ENCODE results near the gene SYNPR.

DNA sequence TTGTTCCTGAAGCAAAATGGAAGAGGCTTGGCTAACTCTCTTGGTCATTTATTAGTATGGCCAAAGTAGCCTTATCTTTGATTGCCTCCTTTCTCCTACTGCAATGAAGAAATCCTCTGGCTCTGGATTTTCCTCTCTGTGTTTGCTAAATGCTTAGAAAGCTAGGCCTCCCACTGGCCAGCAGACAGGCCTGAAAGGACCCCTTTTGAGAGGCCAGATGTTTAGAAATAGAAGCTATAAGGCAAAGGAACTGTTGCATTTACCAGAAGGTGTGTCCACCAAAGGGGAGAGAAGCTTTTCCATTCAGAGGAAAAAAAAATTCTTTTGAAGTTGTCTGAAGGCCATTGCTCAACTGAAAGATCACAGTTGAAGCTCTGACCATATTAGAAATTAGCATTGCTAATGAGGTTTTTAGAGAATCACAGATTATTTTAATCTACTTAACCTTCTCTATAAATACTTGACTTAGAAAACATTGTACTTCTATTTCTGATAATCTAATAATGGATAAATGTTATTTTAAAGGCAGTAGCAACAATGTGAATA, 160.8 kb downstream of the SYNPR start:
- TF ChIP-seq, protein P1, sequence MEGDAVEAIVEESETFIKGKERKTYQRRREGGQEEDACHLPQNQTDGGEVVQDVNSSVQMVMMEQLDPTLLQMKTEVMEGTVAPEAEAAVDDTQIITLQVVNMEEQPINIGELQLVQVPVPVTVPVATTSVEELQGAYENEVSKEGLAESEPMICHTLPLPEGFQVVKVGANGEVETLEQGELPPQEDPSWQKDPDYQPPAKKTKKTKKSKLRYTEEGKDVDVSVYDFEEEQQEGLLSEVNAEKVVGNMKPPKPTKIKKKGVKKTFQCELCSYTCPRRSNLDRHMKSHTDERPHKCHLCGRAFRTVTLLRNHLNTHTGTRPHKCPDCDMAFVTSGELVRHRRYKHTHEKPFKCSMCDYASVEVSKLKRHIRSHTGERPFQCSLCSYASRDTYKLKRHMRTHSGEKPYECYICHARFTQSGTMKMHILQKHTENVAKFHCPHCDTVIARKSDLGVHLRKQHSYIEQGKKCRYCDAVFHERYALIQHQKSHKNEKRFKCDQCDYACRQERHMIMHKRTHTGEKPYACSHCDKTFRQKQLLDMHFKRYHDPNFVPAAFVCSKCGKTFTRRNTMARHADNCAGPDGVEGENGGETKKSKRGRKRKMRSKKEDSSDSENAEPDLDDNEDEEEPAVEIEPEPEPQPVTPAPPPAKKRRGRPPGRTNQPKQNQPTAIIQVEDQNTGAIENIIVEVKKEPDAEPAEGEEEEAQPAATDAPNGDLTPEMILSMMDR (conservative IDR thresholded peaks at IDR 0.05 in 1 of 2, IDR thresholded peaks at IDR 0.05 in 1 of 2; ENCODE audit: extremely low read depth in 1 of 2, insufficient read depth in 1 of 2, low read depth in 1 of 2, low read length in 2 of 2) = no peak
- TF ChIP-seq EZH2 (IDR thresholded peaks at IDR 0.05; ENCODE audit: borderline replicate concordance, low read length) = no peak

All from mammary epithelial cell (primary cell).